Progenitor cell of endocrine pancreas (in vitro differentiated cells): ENCODE measurements around the gene TMEM192. TPM values are rescaled to one million over a fixed set of nuclear protein-coding genes. Genes with fewer than 3 reads are reported as not detected.

Experiments used
- DNase-seq: peaks from one replicate; pipeline ENCODE4 v3.0.0; 2021; ENCODE audit warnings: low spot score; ENCODE audit not compliant: unreplicated experiment
- H3K27ac Mint-ChIP-seq: 2 replicates; pipeline ENCODE4 v1.8.0; 2021; ENCODE audit warnings: mild to moderate bottlenecking, moderate library complexity, mixed read lengths
- H3K27me3 Mint-ChIP-seq: 2 replicates; pipeline ENCODE4 v1.8.0; 2021; ENCODE audit warnings: mixed read lengths
- H3K36me3 Mint-ChIP-seq: 2 replicates; pipeline ENCODE4 v1.8.0; 2022; ENCODE audit warnings: mixed read lengths; ENCODE audit not compliant: insufficient read depth
- H3K4me1 Mint-ChIP-seq: 2 replicates; pipeline ENCODE4 v1.8.0; 2021; ENCODE audit warnings: low read depth, mixed read lengths
- H3K4me3 Mint-ChIP-seq: 2 replicates; pipeline ENCODE4 v1.8.0; 2021; ENCODE audit warnings: low read depth, mild to moderate bottlenecking, moderate library complexity, mixed read lengths
- H3K9me3 Mint-ChIP-seq: 2 replicates; pipeline ENCODE4 v1.8.0; 2021; ENCODE audit warnings: low read depth, mixed read lengths
- CTCF ChIP-seq: fragments of 200-600 bp; sonication (generic); IDR thresholded peaks from one replicate; pipeline ENCODE4 v1.5.0; 2021; ENCODE audit warnings: antibody characterized with exemption, mild to moderate bottlenecking; ENCODE audit not compliant: unreplicated experiment
- total RNA-seq: library from RNA; stranded (reverse); gene quantifications from 2 replicates; pipeline ENCODE4 v1.2.1, GENCODE V29; 2021

Gene TMEM192
- total RNA-seq, 1 donor from 2014 or later: 8.7 TPM

- Mint-ChIP-seq H3K4me1 (no peaks in the 10 kb centered on the region), H3K9me3 (no peaks in the 10 kb centered on the region), H3K27me3 (no peaks in the 10 kb centered on the region), H3K36me3 (no peaks in the 10 kb centered on the region), H3K4me3 (no peak overlapping the region), H3K27ac (no peak overlapping the region)
- DNase-seq: no peak
- TF ChIP-seq CTCF: no peak
Observed at GRCh38 chr4:165058666-165059065, 54.0 kb downstream of the TMEM192 start.

GRCh38 chr4:165055601-165056000 lies 57.1 kb downstream of the TMEM192 start:
- no peak for DNase-seq
- no peak overlapping the region for H3K27ac Mint-ChIP-seq
- no peaks in the 10 kb centered on the region for H3K36me3 Mint-ChIP-seq
- H3K9me3 Mint-ChIP-seq: no peaks in the 10 kb centered on the region
- H3K4me3 Mint-ChIP-seq: no peak overlapping the region
- H3K4me1 Mint-ChIP-seq: peaks cover 4% of the 10 kb centered on the region
- no peaks in the 10 kb centered on the region for H3K27me3 Mint-ChIP-seq
- TF ChIP-seq CTCF: no peak

GRCh38 chr4:165053645-165054044 lies 59.0 kb downstream of the TMEM192 start, which contains the start of gene TRIM75:
TSS of gene TRIM75 (plus strand) at chr4:165053866. CDS start at chr4:165059148, 5,282 bp downstream.
- no peak within 1 kb of the TSS for H3K27ac Mint-ChIP-seq
- H3K9me3 Mint-ChIP-seq: no peaks in the 10 kb centered on the region
- DNase-seq: no peak
- H3K27me3 Mint-ChIP-seq: no peaks in the 10 kb centered on the region
- no peaks in the 10 kb centered on the region for H3K36me3 Mint-ChIP-seq
- peaks cover 4% of the 10 kb centered on the region for H3K4me1 Mint-ChIP-seq
- no peak for TF ChIP-seq CTCF
- no peak within 1 kb of the TSS for H3K4me3 Mint-ChIP-seq

GRCh38 chr4:165052627-165053026 lies 60.0 kb downstream of the TMEM192 start:
- no peak for DNase-seq
- Mint-ChIP-seq H3K27ac (no peak overlapping the region), H3K36me3 (no peaks in the 10 kb centered on the region), H3K4me1 (peaks cover 4% of the 10 kb centered on the region), H3K9me3 (no peaks in the 10 kb centered on the region), H3K27me3 (no peaks in the 10 kb centered on the region), H3K4me3 (no peak overlapping the region)
- TF ChIP-seq CTCF: no peak

- H3K9me3 Mint-ChIP-seq: no peaks in the 10 kb centered on the region
- H3K36me3 Mint-ChIP-seq: no peaks in the 10 kb centered on the region
- H3K27me3 Mint-ChIP-seq: no peaks in the 10 kb centered on the region
- DNase-seq: no peak
- no peak overlapping the region for H3K27ac Mint-ChIP-seq
- no peak overlapping the region for H3K4me3 Mint-ChIP-seq
- TF ChIP-seq CTCF: no peak
- H3K4me1 Mint-ChIP-seq: peaks cover 4% of the 10 kb centered on the region
Observed at GRCh38 chr4:165048170-165048569, 64.5 kb downstream of the TMEM192 start.
